HepG2 (cell line): Measurements from ENCODE around the gene DDRGK1. TPM values are rescaled to one million over a fixed set of nuclear protein-coding genes. Genes with fewer than 3 reads are reported as not detected.

ENCODE experiments used
- ATAC-seq: fragments of 200-7000 bp; cut with Tn5 transposase; 3 replicates; pipeline ENCODE4 v1.9.1; 2020; ENCODE audit warnings: mild to moderate bottlenecking, moderate library complexity
- BruUV-seq: library from RNA; stranded (reverse); fragments of 400-500 nt; replicated peaks from 2 replicates; lab custom pipeline; 2021; lab: Mats Ljungman, UMichigan
- CTCF ChIA-PET: fragments of 300-600 bp; formaldehyde crosslinking; extraction: SDS; loops from one replicate; lab custom pipeline; 2021; ENCODE audit warnings: low total read pairs, inconsistent platforms, low intra/inter-chr PET ratio; lab: Yijun Ruan, JAX
- POLR2A ChIA-PET: fragments of 350-600 bp; sonication (Branson Sonifier 250); formaldehyde crosslinking; loops from one replicate; lab custom pipeline; 2020; ENCODE audit warnings: antibody characterized with exemption, inconsistent platforms; lab: Yijun Ruan, JAX
- DNase-seq: peaks from one replicate; pipeline ENCODE4 v3.0.0-alpha.2; 2015; ENCODE audit warnings: low spot score
- FAIRE-seq: peaks from 3 replicates; lab custom pipeline; 2011; peaks lifted over from hg19 to GRCh38; lab: Jason Lieb, UNC
- H2AFZ ChIP-seq: one replicate; pipeline ENCODE4 v1.6.1; 2011; ENCODE audit warnings: low read length, inconsistent platforms
- H3K27ac ChIP-seq: fragments of 300-600 bp; 3 replicates; pipeline ENCODE4 v1.8.0; 2011; ENCODE audit warnings: mixed run types, mild to moderate bottlenecking, mixed read lengths, low read length, inconsistent platforms; ENCODE audit not compliant: insufficient read depth; ENCODE audit errors: extremely low read length
- H3K27me3 ChIP-seq, 2 experiments: fragments of 200-600 bp in 1 of 2; 2 replicates in 1 of 2; 3 replicates in 1 of 2; pipeline versions ENCODE4 v1.6.0 to v1.8.0; 2011; ENCODE audit warnings: low read length in 2 of 2, mild to moderate bottlenecking in 2 of 2, moderate library complexity in 2 of 2, inconsistent platforms in 1 of 2; ENCODE audit not compliant: insufficient read depth in 2 of 2, control insufficient read depth in 1 of 2
- H3K36me3 ChIP-seq, 2 experiments: fragments of 200-600 bp in 1 of 2; replicated peaks in 1 of 2; 2 replicates in 1 of 2; 3 replicates in 1 of 2; pipeline versions ENCODE4 v1.5.1 to v1.8.0; 2011; ENCODE audit warnings: low read length in 2 of 2, inconsistent platforms in 1 of 2; ENCODE audit not compliant: insufficient read depth in 2 of 2, control insufficient read depth in 1 of 2
- H3K4me1 ChIP-seq: 2 replicates; pipeline ENCODE4 v1.5.1; 2012; ENCODE audit warnings: low read length, inconsistent platforms; ENCODE audit not compliant: insufficient read depth
- H3K4me2 ChIP-seq: 2 replicates; pipeline ENCODE4 v1.6.0; 2011; ENCODE audit warnings: low read depth, low read length, inconsistent platforms
- H3K4me3 ChIP-seq, 3 experiments: fragments of 200-600 bp in 1 of 3; sonication (generic), shearing (Covaris generic) in 1 of 3; replicated peaks in 1 of 3; 2 replicates each; pipeline ENCODE4 v1.5.1; 2011 to 2016; ENCODE audit warnings: low read length in 3 of 3, inconsistent platforms in 2 of 3, low read depth in 2 of 3, mild to moderate bottlenecking in 2 of 3, control low read depth in 1 of 3, mixed read lengths in 1 of 3; ENCODE audit not compliant: insufficient read depth in 1 of 3
- H3K79me2 ChIP-seq: one replicate; pipeline ENCODE4 v1.6.1; 2011; ENCODE audit warnings: low read length, inconsistent platforms; ENCODE audit not compliant: insufficient read depth
- H3K9ac ChIP-seq: 2 replicates; pipeline ENCODE4 v1.6.0; 2011; ENCODE audit warnings: mild to moderate bottlenecking, low read depth, low read length, inconsistent platforms; ENCODE audit not compliant: insufficient read depth
- H3K9me3 ChIP-seq: 2 replicates; pipeline ENCODE4 v1.5.1; 2012; ENCODE audit warnings: mild to moderate bottlenecking, low read length
- H4K20me1 ChIP-seq: 2 replicates; pipeline ENCODE4 v1.6.0; 2011; ENCODE audit warnings: inconsistent platforms, mild to moderate bottlenecking, low read length, moderate library complexity; ENCODE audit not compliant: insufficient read depth
- HNF1A ChIP-seq, 2 experiments: sonication (generic) in 1 of 2; formaldehyde crosslinking in 1 of 2; IDR thresholded peaks; 2 replicates each; pipeline versions ENCODE4 v1.4.0 to v1.6.1; 2016 to 2020; ENCODE audit warnings: borderline replicate concordance in 1 of 2, low read depth in 1 of 2, mild to moderate bottlenecking in 1 of 2, missing genetic modification reagents in 1 of 2
- LRRFIP1 ChIP-seq: sonication (generic); formaldehyde crosslinking; conservative IDR thresholded peaks from 2 replicates; pipeline ENCODE4 v1.4.0; 2020; ENCODE audit warnings: missing genetic modification reagents
- MED13 ChIP-seq: sonication (generic); formaldehyde crosslinking; IDR thresholded peaks from 2 replicates; pipeline ENCODE4 v1.5.0; 2020; ENCODE audit warnings: missing genetic modification reagents
- PRMT3 ChIP-seq: sonication (generic); formaldehyde crosslinking; IDR thresholded peaks from 2 replicates; pipeline ENCODE4 v1.8.1; 2022; ENCODE audit warnings: low read depth, mild to moderate bottlenecking, moderate library complexity, missing genetic modification reagents, borderline replicate concordance
- SMAD1 ChIP-seq: sonication (generic); formaldehyde crosslinking; IDR thresholded peaks from 2 replicates; pipeline ENCODE4 v1.4.0; 2020; ENCODE audit warnings: missing genetic modification reagents, low read depth, mild to moderate bottlenecking, borderline replicate concordance
- STAT5B ChIP-seq: sonication (generic); formaldehyde crosslinking; IDR thresholded peaks from 2 replicates; pipeline ENCODE4 v1.4.0; 2020; ENCODE audit warnings: missing genetic modification reagents
- ZFYVE20 ChIP-seq: sonication (generic); formaldehyde crosslinking; IDR thresholded peaks from 2 replicates; pipeline ENCODE4 v1.8.0; 2023; ENCODE audit warnings: low read depth, mild to moderate bottlenecking, moderate library complexity, missing genetic modification reagents, borderline replicate concordance
- WGBS: methylation state at CpG from one replicate; pipeline ENCODE4 v1.1.6; 2017; ENCODE audit warnings: low lambda C conversion rate; 5-methylcytosine and 5-hydroxymethylcytosine counted together
- in situ Hi-C: cut with HindIII; loops from 2 replicates; pipeline ENCODE4 v1.10.0; 2017; ENCODE audit warnings: low pct_unique_long_range_greater_than_20kb; ENCODE audit not compliant: extremely low pct_ligation_motif_present
- intact Hi-C: fragments of 100-400 bp; cut with micrococcal nuclease; formaldehyde crosslinking; loops from one replicate; pipeline ENCODE4 v1.10.0; 2022; ENCODE audit not compliant: unreplicated experiment
- polyA plus RNA-seq, 8 experiments: library from polyadenylated mRNA; depleted of rRNA in 3 of 8; stranded (reverse) in 7 of 8; unstranded in 1 of 8; fragments of >200 nt; fragmentation: Illumina TruSeq in 4 of 8; extraction: Trizol in 4 of 8; gene quantifications; 2 replicates each; pipeline versions ENCODE4 v1.2.1 to v1.2.3, GENCODE V29; 2011 to 2016; ENCODE audit warnings: low read depth in 4 of 8, missing spikeins in 1 of 8, mixed read lengths in 1 of 8; ENCODE audit not compliant: insufficient read depth in 1 of 8
- total RNA-seq, 5 experiments: library from RNA; depleted of rRNA; stranded (reverse); fragments of >200 nt; fragmentation: Illumina TruSeq; extraction: Trizol; gene quantifications; 2 replicates each; pipeline ENCODE4 v1.2.3, GENCODE V29; 2016; ENCODE audit warnings: low read depth in 1 of 5
- TF ChIP-seq, protein P1 (sequence below): sonication (generic); formaldehyde crosslinking; IDR thresholded peaks from 2 replicates; pipeline ENCODE4 v1.4.0; 2020; ENCODE audit warnings: mild to moderate bottlenecking, low read depth, missing genetic modification reagents

DDRGK1 gene
- total and polyA plus RNA-seq, 2 of the 13 experiments (the other 11 are each of a cell fraction or from before 2014, with no cell fraction given), result 96.7 to 149 TPM

DNA sequence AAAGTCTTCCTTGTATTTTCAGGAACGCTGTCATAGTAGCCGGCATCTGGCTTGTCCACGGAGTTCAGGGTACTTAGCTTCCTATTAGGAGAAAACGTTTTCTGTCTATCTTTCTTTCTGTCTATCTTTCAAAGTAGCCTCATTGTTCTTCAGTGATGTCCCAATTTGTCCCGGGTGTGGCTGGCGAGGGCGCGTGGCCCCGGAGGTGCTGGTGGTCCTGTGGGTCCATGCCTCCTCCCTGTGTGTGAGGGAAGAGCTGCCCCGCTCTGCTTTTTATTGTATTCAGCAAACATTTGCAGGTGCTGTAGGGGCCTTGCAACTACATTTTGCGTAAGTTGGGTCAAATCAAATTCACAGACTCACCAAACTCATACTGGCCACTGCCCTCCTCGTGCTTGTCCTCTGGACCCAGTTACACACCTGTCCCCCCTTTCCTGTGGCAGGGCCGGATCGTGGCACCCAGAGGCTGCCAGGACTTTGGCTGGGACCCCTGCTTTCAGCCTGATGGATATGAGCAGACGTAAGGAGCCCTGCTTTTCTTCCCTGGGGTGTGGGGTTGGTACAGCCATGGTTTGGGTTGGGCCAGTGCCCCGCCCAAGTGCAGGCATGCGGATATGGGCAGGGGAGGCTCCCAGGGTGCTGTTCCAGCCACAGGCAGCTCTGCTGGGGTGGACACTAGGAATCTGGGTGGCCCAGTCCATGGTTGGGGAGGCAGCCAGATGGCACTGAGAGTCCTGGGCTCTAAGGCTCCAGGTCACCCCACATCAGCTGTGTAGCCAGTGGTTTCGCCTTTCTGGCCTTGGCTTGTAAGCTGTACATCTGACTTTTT is 17.1 kb upstream of the DDRGK1 start (continued):
- TF ChIP-seq HNF1A (IDR thresholded peaks at IDR 0.05; ENCODE audit: low read depth), result no peak
- no peak for TF ChIP-seq HNF1A (CRISPR knock-in tag; IDR thresholded peaks at IDR 0.05; ENCODE audit: borderline replicate concordance)
- TF ChIP-seq, all 625 proteins: peak for 24

GRCh38 chr20:3218307-3218988 is 14.0 kb upstream of the DDRGK1 start:
- H3K79me2 ChIP-seq, result no peaks in the 10 kb centered on the region
- H3K27ac ChIP-seq, result peak overlapping the region; percentile 27
- intact Hi-C loops, result loop anchor here (1.0 kb wide), 3 partner anchors 32 to 98 kb away; no protein-coding TSS in a partner anchor
- H3K27me3 ChIP-seq, result no peaks in the 10 kb centered on the region
- H3K4me1 ChIP-seq, result peaks cover 56% of the 10 kb centered on the region
- peaks cover 25 to 43% of the 10 kb centered on the region in 2 experiments for H3K36me3 ChIP-seq
- FAIRE-seq (peak; percentile 48), DNase-seq (peak; percentile 75), ATAC-seq (peak; percentile 74)
- in situ Hi-C loops, result loop anchor here (5.0 kb wide), 1 partner anchor 34 kb away; no protein-coding TSS in a partner anchor
- ChIA-PET POLR2A (interaction anchor here (1.1 to 10.0 kb wide), 5 partner anchors 7 to 31 kb away, joined by 3 to 149 read pairs (median 8); partner anchors contain the start of gene ITPA), CTCF (interaction anchor here (1.3 to 3.9 kb wide), 6 partner anchors 20 to 165 kb away, joined by 4 to 86 read pairs (median 6); partner anchors contain the start of gene SLC4A11)
- H2AFZ ChIP-seq, result no peak overlapping the region
- no TSS peak for BruUV-seq
- H4K20me1 ChIP-seq, result no peaks in the 10 kb centered on the region
- H3K4me3 ChIP-seq, result peak overlapping the region in 1 of 3 experiments; percentile 17; a peak in 1 of 6 replicates
- H3K4me2 ChIP-seq, result peak overlapping the region; percentile 64
- H3K9ac ChIP-seq, result 0 out of 2 replicates have a peak overlapping the region, but pooled peaks have one; percentile 14
- 36% methylated on average over 14 of the region's 30 CpGs for WGBS
- no peaks in the 10 kb centered on the region for H3K9me3 ChIP-seq
- TF ChIP-seq ZFYVE20 (CRISPR knock-in tag) (no peak), SMAD1 (CRISPR knock-in tag) (peak; percentile 97; the same call in 1 of the 2 replicates), MED13 (CRISPR knock-in tag) (no peak; the same call in 1 of the 2 replicates), STAT5B (peak; percentile 59; the same call in 1 of the 2 replicates), PRMT3 (CRISPR knock-in tag) (no peak), LRRFIP1 (CRISPR knock-in tag) (peak; percentile 84; the same call in 1 of the 2 replicates)
- TF ChIP-seq, protein P1, sequence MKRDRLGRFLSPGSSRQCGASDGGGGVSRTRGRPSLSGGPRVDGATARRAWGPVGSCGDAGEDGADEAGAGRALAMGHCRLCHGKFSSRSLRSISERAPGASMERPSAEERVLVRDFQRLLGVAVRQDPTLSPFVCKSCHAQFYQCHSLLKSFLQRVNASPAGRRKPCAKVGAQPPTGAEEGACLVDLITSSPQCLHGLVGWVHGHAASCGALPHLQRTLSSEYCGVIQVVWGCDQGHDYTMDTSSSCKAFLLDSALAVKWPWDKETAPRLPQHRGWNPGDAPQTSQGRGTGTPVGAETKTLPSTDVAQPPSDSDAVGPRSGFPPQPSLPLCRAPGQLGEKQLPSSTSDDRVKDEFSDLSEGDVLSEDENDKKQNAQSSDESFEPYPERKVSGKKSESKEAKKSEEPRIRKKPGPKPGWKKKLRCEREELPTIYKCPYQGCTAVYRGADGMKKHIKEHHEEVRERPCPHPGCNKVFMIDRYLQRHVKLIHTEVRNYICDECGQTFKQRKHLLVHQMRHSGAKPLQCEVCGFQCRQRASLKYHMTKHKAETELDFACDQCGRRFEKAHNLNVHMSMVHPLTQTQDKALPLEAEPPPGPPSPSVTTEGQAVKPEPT (CRISPR knock-in tag), result peak; percentile 91
